Measurements from ENCODE around the gene SLC38A10. TPM values are rescaled to one million over a fixed set of nuclear protein-coding genes. Genes with fewer than 3 reads are reported as not detected.

SLC38A10 gene
- total RNA-seq, 3 donors from 2014 or later (not counting 1 experiment from before 2014, with no cell fraction given) = 72.2 to 104 (median 90.5) TPM

- no peak overlapping the region for H3K27ac Mint-ChIP-seq
- peaks cover 53% of the 10 kb centered on the region for H3K4me1 ChIP-seq (ENCODE audit: control insufficient read depth, insufficient read depth, low read length)
- H3K4me3 Mint-ChIP-seq = no peak overlapping the region
- intact Hi-C loops (cut with micrococcal nuclease) = no loop called here
- no peak for TF ChIP-seq CTCF (IDR thresholded peaks at IDR 0.05)
- no peaks in the 10 kb centered on the region for H3K9me3 ChIP-seq (ENCODE audit: control insufficient read depth, insufficient read depth, low read length)
- H3K36me3 ChIP-seq (ENCODE audit: control insufficient read depth, insufficient read depth, low read length) = no peaks in the 10 kb centered on the region
- H3K27ac ChIP-seq (ENCODE audit: low read length) = no peak overlapping the region
- no peaks in the 10 kb centered on the region for H3K9me3 Mint-ChIP-seq
- peaks cover 0 to 6% of the 10 kb centered on the region in 2 donors for H3K27me3 Mint-ChIP-seq (ENCODE audit: low read depth in 2 of 2)
- DNase-seq (no peak), ATAC-seq (no peak)
- H3K27me3 ChIP-seq (ENCODE audit: control insufficient read depth, insufficient read depth, low read length) = peaks cover under 1% of the 10 kb centered on the region
- no peak overlapping the region for H3K4me3 ChIP-seq (ENCODE audit: low read length)
- H3K36me3 Mint-ChIP-seq = no peaks in the 10 kb centered on the region
- peaks cover 0 to 6% of the 10 kb centered on the region in 2 donors for H3K4me1 Mint-ChIP-seq
- WGBS (ENCODE audit: insufficient coverage) = 33% methylated on average over 13 of the region's 14 CpGs
Measured at GRCh38 chr17:81325714-81326358, 30.7 kb upstream of the SLC38A10 start.

GRCh38 chr17:81324851-81325713 is 30.0 kb upstream of the SLC38A10 start:
- H3K27ac Mint-ChIP-seq = no peak overlapping the region
- H3K27me3 Mint-ChIP-seq (ENCODE audit: low read depth in 2 of 2) = peaks cover 0 to 9% of the 10 kb centered on the region in 2 donors
- H3K4me3 ChIP-seq (ENCODE audit: low read length) = no peak overlapping the region
- no peak overlapping the region for H3K27ac ChIP-seq (ENCODE audit: low read length)
- no peaks in the 10 kb centered on the region for H3K36me3 Mint-ChIP-seq
- no peak for ATAC-seq
- TF ChIP-seq CTCF (IDR thresholded peaks at IDR 0.05) = no peak
- peaks cover 48% of the 10 kb centered on the region for H3K4me1 ChIP-seq (ENCODE audit: control insufficient read depth, insufficient read depth, low read length)
- intact Hi-C loops (cut with micrococcal nuclease) = no loop called here
- no peaks in the 10 kb centered on the region for H3K36me3 ChIP-seq (ENCODE audit: control insufficient read depth, insufficient read depth, low read length)
- WGBS (ENCODE audit: insufficient coverage) = 81% methylated on average over 22 of the region's 22 CpGs
- no peaks in the 10 kb centered on the region for H3K9me3 ChIP-seq (ENCODE audit: control insufficient read depth, insufficient read depth, low read length)
- no peaks in the 10 kb centered on the region for H3K27me3 ChIP-seq (ENCODE audit: control insufficient read depth, insufficient read depth, low read length)
- peaks cover 0 to 5% of the 10 kb centered on the region in 2 donors for H3K4me1 Mint-ChIP-seq
- no peak for DNase-seq
- H3K4me3 Mint-ChIP-seq = no peak overlapping the region
- H3K9me3 Mint-ChIP-seq = no peaks in the 10 kb centered on the region

GRCh38 chr17:81324177-81324850 is 29.2 kb upstream of the SLC38A10 start:
- Histone ChIP-seq H3K9me3 (ENCODE audit: control insufficient read depth, insufficient read depth, low read length) (no peaks in the 10 kb centered on the region), H3K4me1 (ENCODE audit: control insufficient read depth, insufficient read depth, low read length) (peaks cover 40% of the 10 kb centered on the region), H3K27me3 (ENCODE audit: control insufficient read depth, insufficient read depth, low read length) (no peaks in the 10 kb centered on the region), H3K4me3 (ENCODE audit: low read length) (no peak overlapping the region), H3K36me3 (ENCODE audit: control insufficient read depth, insufficient read depth, low read length) (no peaks in the 10 kb centered on the region), H3K27ac (ENCODE audit: low read length) (no peak overlapping the region)
- 91% methylated on average over 17 of the region's 17 CpGs for WGBS (ENCODE audit: insufficient coverage)
- H3K27ac Mint-ChIP-seq = no peak overlapping the region
- DNase-seq (no peak), ATAC-seq (no peak)
- peaks cover 0 to 9% of the 10 kb centered on the region in 2 donors for H3K27me3 Mint-ChIP-seq (ENCODE audit: low read depth in 2 of 2)
- intact Hi-C loops (cut with micrococcal nuclease) = no loop called here
- no peaks in the 10 kb centered on the region for H3K4me1 Mint-ChIP-seq
- TF ChIP-seq CTCF (IDR thresholded peaks at IDR 0.05) = no peak
- H3K4me3 Mint-ChIP-seq = no peak overlapping the region
- no peaks in the 10 kb centered on the region for H3K9me3 Mint-ChIP-seq
- H3K36me3 Mint-ChIP-seq = no peaks in the 10 kb centered on the region

Measured in natural killer cell (primary cell).